Activated CD4-positive, CD25-positive, alpha-beta regulatory T cell treated with anti-CD3 and anti-CD28 coated beads, Interleukin-2, amount 50 U/mL, for 16 hours (primary cell): Measurements from ENCODE around the gene PPP1R13L.
"Not testable (repeated sequence)": the region's sequence is repeated elsewhere in the genome, so short reads cannot be mapped to it uniquely, and the experiment has no call there.

Experiments used
- DNase-seq: peaks from one replicate; pipeline ENCODE4 v3.0.0-alpha.2; 2020; ENCODE audit warnings: low read depth, low spot score

Gene PPP1R13L

DNA sequence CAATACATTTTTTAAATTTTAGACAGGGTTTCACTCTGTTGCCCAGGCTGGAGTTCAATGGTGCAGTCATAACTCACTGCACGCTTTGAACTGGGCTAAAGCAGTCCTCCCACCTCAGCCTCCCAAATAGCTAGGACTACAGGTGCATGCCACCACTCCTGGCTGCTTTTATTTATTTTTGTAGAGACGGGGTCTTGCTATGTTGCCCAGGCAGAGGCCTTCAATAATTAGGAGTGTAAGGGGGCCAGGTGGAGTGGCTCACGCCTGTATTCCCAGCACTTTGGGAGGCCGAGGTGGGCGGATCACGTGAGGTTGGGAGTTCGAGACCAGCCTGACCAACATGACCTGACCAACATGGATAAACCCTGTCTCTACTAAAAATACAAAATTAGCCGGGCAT is 27.7 kb upstream of the PPP1R13L start:
- DNase-seq = not testable (repeated sequence)

DNA sequence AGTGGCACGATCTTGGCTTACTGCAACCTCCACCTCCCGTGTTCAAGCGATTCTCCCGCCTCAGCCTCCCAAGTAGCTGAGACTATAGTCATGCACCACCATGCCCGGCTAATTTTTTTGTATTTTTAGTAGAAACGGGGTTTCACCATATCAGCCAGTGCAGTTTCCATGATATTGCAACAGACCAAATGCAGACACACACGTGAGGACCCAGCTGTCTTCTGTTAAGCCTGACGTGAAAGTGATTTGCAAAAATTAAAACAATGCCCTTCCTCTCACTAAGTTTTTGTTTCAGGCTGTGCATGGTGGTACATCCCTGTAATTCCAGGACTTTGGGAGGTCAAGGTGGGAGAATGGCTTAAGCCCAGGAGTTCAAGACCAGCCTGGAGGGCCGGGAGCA is 26.1 kb upstream of the PPP1R13L start:
- not testable (repeated sequence) for DNase-seq

DNA sequence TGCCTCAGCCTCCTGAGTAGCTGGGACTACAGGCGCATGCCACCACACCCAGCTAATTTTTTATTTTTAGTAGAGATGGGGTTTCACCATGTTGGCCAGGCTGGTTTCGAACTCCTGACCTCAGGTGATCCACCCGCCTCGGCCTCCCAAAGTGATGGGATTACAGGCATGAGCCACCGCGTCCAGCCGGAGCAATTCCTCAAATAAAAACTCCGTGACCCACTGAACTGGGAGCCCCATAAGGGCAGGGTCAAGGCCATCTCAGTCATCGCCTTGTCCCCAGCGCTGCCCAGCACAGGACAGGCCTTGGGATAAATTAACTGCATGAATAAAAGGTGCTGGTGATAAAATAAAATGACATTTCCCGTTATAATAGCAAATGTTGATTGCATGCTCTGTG is 25.0 kb upstream of the PPP1R13L start:
- not testable (repeated sequence) for DNase-seq

DNA sequence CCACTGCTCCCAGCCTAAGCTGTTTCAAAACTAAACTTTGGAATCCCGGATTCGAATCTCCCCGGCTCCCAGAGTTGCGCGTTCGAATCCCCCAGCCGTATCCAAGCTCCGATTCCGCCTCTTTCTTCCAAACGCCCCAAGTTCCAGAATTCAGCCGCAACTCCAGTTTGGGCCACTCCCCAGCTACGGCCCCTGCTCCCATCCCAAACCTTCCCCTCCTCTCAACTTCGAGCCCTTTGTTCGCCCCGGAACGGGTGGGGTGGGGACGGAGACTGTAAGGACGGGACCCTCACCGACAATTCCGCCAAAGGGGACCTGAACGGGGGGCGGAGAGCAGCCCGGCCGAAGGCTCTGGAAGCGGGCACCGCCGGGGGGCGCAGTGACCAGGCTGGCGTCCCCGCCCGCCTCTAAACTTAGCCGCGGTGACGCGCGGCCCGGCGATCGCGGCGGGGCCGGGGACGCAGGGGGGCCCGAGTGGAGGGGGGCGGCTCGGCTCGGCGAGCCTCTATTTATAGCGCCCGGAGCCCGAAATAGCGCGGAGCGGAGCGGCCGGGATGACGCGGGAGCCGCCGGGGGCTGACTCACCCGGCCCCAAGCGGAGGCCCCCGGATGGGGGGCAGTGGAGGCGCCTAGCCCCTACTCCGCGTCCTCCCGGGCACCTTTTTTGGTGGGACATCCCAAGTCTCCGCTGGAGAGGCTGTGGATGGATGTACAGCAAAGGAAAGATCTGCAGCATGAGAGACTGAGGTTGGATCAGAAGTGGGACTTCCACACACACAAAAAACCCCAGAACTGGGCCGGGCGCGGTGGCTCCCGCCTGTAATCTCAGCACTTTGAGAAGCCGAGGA is 23.7 kb upstream of the PPP1R13L start:
- no peak for DNase-seq

DNA sequence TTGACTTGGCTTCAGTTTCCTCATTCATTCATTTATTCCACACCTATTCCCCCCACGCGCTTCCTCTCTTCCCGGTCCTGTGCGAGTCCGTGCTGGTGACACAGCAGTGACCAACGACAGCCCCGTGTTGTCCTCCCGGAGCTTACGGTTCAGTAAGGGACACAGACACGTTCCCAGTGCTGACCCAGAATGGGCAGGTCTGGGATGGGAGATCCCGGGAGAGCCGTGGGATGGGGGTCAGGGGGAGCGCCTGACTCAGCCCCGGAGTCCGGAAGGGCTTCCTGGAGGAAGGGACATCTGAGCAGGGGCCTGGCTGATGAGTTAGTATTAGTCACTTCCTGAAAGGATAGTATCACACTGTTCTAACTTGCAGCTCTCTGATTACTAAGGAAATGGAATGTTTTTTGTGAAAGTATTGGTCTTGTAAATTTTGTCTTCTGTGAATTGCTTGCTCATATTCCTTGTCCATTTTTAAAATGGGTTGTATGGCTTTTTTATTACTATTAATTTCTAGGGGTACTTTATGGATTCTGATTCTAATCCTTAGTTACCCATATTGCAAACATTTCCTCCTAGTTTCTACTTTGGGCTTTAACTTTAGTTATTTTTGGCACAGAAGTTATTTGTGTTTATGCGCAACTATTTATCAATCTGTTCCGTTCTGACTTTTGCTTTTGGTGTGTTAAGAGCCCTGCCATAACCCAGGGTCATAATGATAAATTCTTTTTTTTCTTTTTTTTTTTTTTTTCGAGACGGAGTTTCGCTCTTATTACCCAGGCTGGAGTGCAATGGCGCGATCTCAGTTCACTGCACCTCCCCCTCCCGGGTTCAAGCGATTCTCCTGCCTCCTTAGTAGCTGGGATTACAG is 19.6 kb upstream of the PPP1R13L start:
- DNase-seq = no peak

DNA sequence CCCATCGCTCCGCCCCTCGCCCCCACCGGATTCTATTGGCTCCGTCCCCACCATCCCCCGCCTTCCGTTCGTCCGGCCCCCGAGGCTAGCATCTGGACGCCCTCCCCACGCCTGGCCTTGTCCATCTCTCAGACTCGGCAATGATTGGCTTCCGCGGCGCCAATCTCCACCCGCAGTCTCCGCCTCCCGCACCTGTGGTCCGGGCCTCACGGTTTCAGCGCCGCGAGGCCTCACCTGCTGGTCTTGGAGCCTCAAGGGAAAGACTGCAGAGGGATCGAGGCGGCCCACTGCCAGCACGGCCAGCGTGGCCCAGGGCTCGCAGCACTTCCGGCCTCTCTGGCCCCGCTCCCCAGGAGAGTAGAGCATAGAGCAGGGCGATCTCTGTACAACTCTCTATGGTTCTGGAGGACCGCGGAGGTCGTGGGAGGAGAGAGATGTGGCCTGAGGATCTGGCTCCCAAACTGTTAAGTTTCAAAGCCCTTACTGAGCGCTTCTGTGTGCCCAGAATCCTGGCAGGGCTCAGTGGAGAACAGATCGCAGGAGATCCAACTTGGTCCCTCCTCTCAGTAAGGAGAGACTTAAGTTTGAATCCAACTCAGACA is 18.8 kb upstream of the PPP1R13L start, which contains the start of gene ERCC1:
TSS of gene ERCC1 (minus strand) at position 329 of the 602 bp plus-strand sequence. CDS start 543 bp downstream, outside the sequence.
- peak; percentile 53 for DNase-seq

GRCh38 chr19:45423033-45423588 is 18.2 kb upstream of the PPP1R13L start:
- DNase-seq = no peak

DNA sequence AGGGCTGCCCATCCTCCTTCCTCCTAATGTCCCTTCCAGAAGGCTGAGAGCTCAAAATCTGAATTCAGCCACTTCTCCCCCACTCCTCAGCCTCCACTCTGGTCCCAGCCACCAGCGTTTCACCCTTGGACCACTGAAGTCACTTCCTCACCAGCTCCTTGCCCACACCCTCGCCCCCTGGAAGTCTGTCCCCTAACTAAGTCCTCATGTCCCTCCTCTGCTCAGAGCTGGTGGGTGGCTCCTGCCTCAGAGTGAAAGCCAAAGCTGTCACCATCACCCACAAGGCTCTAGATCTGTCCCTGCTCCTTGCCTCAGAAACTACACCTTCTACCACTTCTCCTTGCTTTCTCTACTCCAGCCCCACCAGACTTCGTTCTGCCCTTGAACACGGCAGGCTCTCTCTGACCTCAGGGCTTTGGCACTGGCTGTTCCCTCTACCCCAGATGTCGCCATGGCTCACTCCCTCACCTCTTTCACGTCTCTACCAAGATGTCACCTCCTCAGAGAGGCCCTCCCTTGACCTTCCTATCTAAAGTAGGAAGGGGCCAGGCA is 17.2 kb upstream of the PPP1R13L start:
- no peak for DNase-seq

DNA sequence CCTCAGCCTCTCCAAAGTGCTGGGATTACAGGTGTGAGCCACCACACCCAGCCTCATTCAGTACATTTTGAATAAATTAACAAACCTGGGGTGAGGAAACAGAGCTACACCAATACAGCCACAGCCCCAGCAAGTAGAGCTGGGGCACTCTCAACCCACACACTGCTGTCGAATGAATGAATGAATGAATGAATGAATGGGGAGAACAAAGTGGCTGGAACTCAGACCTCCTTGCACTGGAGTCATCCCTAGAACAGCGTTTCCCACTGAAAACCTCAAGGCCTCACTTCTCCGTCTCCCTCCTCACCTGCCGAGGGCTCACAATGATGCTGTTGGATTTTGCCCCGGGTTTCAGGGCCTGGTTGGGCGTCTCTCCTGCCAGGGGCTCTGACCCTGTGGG is 16.0 kb upstream of the PPP1R13L start:
- no peak for DNase-seq

GRCh38 chr19:45420356-45420755 is 15.5 kb upstream of the PPP1R13L start:
- no peak for DNase-seq

DNA sequence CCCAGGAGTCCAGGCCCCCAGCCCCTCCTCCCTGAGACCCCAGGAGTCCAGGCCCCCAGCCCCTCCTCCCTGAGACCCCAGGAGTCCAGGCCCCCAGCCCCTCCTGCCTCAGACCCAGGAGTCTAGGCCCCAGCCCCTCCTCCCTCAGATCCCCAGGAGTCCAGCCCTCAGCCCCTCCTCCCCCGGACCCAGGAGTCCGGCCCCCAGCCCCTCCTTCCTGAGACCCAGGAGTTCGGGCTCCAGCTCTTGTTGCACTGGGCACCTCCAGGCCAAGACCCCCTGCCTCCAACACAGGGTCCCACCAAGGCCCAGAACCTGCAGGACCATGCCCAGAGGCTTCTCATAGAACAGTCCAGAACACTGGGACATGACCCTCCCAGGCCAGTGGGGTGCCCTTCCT is 15.0 kb upstream of the PPP1R13L start:
- DNase-seq = no peak

GRCh38 chr19:45419396-45419795 is 14.5 kb upstream of the PPP1R13L start:
- DNase-seq = no peak

DNA sequence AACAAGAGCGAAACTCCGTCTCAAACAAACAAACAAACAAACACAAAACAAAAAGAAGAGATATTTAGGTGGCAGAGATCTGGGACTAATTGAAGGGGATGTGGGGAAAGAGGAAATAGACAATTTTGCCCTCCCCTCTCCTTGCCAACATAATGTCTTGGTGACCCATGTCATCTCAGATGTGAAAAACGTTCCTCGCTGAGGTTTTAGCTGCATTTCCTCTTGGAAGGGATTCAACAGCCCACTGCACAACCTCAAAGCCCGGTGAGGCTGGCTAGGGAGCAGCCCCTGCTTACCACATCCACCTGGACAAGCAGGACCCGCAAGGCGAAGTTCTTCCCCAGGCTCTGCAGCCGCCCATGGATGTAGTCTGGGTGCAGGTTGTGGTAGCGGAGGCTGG is 13.9 kb upstream of the PPP1R13L start:
- no peak for DNase-seq

- no peak for DNase-seq
Measured at GRCh38 chr19:45417151-45417550, 12.3 kb upstream of the PPP1R13L start.

GRCh38 chr19:45414468-45414867 is 9.6 kb upstream of the PPP1R13L start:
- DNase-seq = no peak

- DNase-seq = no peak
Measured at GRCh38 chr19:45413497-45413896, 8.6 kb upstream of the PPP1R13L start.

GRCh38 chr19:45410330-45410729 is 5.5 kb upstream of the PPP1R13L start:
- DNase-seq = not testable (repeated sequence)

DNA sequence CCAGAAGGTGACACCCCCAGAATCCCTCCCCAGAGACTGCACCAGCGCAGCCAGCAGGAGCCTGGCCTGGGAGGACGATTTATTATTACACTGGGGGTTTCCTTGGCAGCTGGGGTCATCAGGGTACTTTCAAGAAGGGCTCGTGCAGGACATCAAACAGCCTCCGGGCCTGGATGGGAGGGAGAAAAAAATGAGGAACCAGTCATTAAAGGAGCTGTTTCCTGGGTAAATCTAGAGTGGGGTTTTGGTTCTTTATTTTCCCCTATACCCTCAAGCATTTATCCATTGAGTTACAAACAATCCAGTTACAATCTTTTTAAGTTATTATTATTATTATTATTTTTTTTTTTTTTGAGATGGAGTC is 4.7 kb upstream of the PPP1R13L start:
- no peak for DNase-seq

DNA sequence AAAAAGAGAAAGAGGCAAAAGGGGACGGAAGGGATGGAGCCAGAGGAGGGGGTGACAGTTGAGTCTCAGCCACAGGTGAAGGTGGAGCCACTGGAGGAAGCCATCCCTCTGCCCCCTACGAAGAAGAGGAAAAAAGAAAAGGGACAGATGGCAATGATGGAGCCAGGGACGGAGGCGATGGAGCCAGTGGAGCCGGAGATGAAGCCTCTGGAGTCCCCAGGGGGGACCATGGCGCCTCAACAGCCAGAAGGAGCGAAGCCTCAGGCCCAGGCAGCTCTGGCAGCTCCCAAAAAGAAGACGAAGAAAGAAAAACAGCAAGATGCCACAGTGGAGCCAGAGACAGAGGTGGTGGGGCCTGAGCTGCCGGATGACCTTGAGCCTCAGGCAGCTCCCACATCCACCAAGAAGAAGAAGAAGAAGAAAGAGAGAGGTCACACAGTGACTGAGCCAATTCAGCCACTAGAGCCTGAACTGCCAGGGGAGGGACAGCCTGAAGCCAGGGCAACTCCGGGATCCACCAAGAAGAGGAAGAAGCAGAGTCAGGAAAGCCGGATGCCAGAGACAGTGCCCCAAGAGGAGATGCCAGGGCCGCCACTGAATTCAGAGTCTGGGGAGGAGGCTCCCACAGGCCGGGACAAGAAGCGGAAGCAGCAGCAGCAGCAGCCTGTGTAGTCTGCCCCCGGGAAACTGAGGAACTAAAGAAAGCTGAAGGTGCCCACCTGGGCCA is 4.1 kb upstream of the PPP1R13L start:
- no peak for DNase-seq

DNA sequence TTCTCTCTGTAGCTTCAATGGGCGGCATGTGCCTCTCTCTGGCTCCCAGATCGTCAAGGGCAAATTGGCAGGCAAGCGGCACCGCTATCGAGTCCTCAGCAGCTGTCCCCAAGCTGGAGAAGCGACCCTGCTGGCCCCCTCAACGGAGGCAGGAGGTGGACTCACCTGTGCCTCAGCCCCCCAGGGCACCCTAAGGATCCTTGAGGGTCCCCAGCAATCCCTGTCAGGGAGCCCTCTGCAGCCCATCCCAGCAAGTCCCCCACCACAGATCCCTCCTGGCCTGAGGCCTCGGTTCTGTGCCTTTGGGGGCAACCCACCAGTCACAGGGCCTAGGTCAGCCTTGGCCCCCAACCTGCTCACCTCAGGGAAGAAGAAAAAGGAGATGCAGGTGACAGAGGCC is 3.3 kb upstream of the PPP1R13L start:
- DNase-seq = no peak

- DNase-seq = not testable (repeated sequence)
Measured at GRCh38 chr19:45407585-45407984, 2.7 kb upstream of the PPP1R13L start.
